HepG2 (cell line): ENCODE measurements around the gene COQ3. TPM values are rescaled to one million over a fixed set of nuclear protein-coding genes. Genes with fewer than 3 reads are reported as not detected.

ENCODE experiments used
- AGO2 ChIP-seq: fragments of 200-400 bp; formaldehyde crosslinking; optimal IDR thresholded peaks from 2 replicates; pipeline ENCODE3; 2017; ENCODE audit warnings: mild to moderate bottlenecking, low read depth, low read length, moderate library complexity
- BRCA1 ChIP-seq: sonication (generic); formaldehyde crosslinking; IDR thresholded peaks from 2 replicates; pipeline ENCODE4 v1.4.0; 2020; ENCODE audit warnings: missing genetic modification reagents
- NCOA2 ChIP-seq: sonication (generic); formaldehyde crosslinking; IDR thresholded peaks from 2 replicates; pipeline ENCODE4 v1.8.0; 2022; ENCODE audit warnings: inconsistent platforms
- NR2F1 ChIP-seq, 2 experiments: fragments of 450-650 bp in 1 of 2; formaldehyde crosslinking in 1 of 2; IDR thresholded peaks; 2 replicates each; pipeline versions ENCODE4 v1.5.0 to v1.6.1; 2016 to 2020; ENCODE audit warnings: mild to moderate bottlenecking in 1 of 2, missing compliant biosample characterization in 1 of 2, missing genetic modification reagents in 1 of 2, moderate library complexity in 1 of 2
- ZNF383 ChIP-seq: sonication (generic); formaldehyde crosslinking; IDR thresholded peaks from 2 replicates; pipeline ENCODE4 v1.4.0; 2020; ENCODE audit warnings: missing genetic modification reagents, mild to moderate bottlenecking, borderline replicate concordance
- ZNF501 ChIP-seq: sonication (generic); formaldehyde crosslinking; IDR thresholded peaks from 2 replicates; pipeline ENCODE4 v1.5.1; 2020; ENCODE audit warnings: mild to moderate bottlenecking, moderate library complexity, missing genetic modification reagents
- ZNF747 ChIP-seq: sonication (generic); formaldehyde crosslinking; IDR thresholded peaks from 2 replicates; pipeline ENCODE4 v1.8.1; 2023; ENCODE audit warnings: missing genetic modification reagents, mild to moderate bottlenecking, borderline replicate concordance
- polyA plus RNA-seq, 8 experiments: library from polyadenylated mRNA; depleted of rRNA in 3 of 8; stranded (reverse) in 7 of 8; unstranded in 1 of 8; fragments of >200 nt; fragmentation: Illumina TruSeq in 4 of 8; extraction: Trizol in 4 of 8; gene quantifications; 2 replicates each; pipeline versions ENCODE4 v1.2.1 to v1.2.3, GENCODE V29; 2011 to 2016; ENCODE audit warnings: low read depth in 4 of 8, missing spikeins in 1 of 8, mixed read lengths in 1 of 8; ENCODE audit not compliant: insufficient read depth in 1 of 8
- total RNA-seq, 5 experiments: library from RNA; depleted of rRNA; stranded (reverse); fragments of >200 nt; fragmentation: Illumina TruSeq; extraction: Trizol; gene quantifications; 2 replicates each; pipeline ENCODE4 v1.2.3, GENCODE V29; 2016; ENCODE audit warnings: low read depth in 1 of 5
- TF ChIP-seq, protein P1 (sequence below): sonication (generic); formaldehyde crosslinking; IDR thresholded peaks from 2 replicates; pipeline ENCODE4 v1.4.0; 2020; ENCODE audit warnings: missing genetic modification reagents
- TF ChIP-seq, protein P2 (sequence below), 2 experiments: IDR thresholded peaks; 2 replicates each; pipeline ENCODE4 v1.6.1; 2011 to 2012; ENCODE audit warnings: low read length in 2 of 2, borderline replicate concordance in 1 of 2, low read depth in 1 of 2, mild to moderate bottlenecking in 1 of 2, moderate library complexity in 1 of 2
- TF ChIP-seq, protein P3 (sequence below): sonication (generic); formaldehyde crosslinking; IDR thresholded peaks from 2 replicates; pipeline ENCODE4 v1.8.0; 2022; ENCODE audit warnings: mild to moderate bottlenecking, missing genetic modification reagents
- TF ChIP-seq, protein P4 (sequence below): fragments of 450-650 bp; IDR thresholded peaks from 2 replicates; pipeline ENCODE4 v1.6.1; 2017; ENCODE audit warnings: mild to moderate bottlenecking

Gene COQ3
- total and polyA plus RNA-seq, 2 of the 13 experiments (the other 11 are each of a cell fraction or from before 2014, with no cell fraction given) = 5.3 to 20.5 TPM

DNA sequence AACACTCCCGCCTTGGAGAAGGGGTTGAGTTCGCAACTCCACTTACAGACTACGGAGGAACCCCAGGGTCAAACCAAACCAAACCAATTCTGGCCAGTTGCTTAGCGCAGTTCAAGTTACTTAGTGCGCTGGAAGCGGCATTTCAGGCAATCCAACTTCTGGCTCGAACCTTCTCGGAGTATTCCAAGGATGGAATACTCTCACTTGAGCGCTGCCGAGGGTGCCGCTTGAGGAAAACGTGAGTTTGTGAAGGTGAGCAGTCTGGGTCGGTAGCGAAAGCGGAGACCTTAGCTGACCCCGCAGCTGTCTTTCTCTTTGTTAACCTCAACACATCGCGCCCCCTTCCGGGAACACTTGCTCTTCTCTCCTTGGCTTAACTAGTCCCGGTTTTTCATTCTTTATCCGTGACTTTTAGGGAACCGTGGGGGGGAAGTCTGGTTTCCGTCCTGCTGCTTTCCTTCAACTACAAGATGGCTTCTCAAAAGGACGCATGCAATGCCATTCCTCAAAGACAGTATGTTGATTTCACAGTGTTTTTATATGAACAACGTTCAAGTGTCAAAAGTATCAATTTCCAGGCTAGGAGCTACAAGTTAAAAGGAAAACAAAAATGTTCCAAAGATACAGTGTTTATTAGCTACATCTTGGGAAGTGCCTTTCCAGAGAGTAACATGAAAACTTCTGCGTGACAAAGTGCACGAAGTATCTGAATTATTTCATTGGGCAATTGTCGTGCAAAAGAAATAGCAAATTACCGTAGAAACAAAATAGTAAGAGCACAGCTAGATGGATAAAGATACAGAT, 31.9 kb upstream of the COQ3 start (continued):
- TF ChIP-seq, protein P1, sequence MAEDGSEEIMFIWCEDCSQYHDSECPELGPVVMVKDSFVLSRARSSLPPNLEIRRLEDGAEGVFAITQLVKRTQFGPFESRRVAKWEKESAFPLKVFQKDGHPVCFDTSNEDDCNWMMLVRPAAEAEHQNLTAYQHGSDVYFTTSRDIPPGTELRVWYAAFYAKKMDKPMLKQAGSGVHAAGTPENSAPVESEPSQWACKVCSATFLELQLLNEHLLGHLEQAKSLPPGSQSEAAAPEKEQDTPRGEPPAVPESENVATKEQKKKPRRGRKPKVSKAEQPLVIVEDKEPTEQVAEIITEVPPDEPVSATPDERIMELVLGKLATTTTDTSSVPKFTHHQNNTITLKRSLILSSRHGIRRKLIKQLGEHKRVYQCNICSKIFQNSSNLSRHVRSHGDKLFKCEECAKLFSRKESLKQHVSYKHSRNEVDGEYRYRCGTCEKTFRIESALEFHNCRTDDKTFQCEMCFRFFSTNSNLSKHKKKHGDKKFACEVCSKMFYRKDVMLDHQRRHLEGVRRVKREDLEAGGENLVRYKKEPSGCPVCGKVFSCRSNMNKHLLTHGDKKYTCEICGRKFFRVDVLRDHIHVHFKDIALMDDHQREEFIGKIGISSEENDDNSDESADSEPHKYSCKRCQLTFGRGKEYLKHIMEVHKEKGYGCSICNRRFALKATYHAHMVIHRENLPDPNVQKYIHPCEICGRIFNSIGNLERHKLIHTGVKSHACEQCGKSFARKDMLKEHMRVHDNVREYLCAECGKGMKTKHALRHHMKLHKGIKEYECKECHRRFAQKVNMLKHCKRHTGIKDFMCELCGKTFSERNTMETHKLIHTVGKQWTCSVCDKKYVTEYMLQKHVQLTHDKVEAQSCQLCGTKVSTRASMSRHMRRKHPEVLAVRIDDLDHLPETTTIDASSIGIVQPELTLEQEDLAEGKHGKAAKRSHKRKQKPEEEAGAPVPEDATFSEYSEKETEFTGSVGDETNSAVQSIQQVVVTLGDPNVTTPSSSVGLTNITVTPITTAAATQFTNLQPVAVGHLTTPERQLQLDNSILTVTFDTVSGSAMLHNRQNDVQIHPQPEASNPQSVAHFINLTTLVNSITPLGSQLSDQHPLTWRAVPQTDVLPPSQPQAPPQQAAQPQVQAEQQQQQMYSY (CRISPR knock-in tag) = no peak
- TF ChIP-seq BRCA1 (CRISPR knock-in tag) = no peak
- TF ChIP-seq, protein P2, sequence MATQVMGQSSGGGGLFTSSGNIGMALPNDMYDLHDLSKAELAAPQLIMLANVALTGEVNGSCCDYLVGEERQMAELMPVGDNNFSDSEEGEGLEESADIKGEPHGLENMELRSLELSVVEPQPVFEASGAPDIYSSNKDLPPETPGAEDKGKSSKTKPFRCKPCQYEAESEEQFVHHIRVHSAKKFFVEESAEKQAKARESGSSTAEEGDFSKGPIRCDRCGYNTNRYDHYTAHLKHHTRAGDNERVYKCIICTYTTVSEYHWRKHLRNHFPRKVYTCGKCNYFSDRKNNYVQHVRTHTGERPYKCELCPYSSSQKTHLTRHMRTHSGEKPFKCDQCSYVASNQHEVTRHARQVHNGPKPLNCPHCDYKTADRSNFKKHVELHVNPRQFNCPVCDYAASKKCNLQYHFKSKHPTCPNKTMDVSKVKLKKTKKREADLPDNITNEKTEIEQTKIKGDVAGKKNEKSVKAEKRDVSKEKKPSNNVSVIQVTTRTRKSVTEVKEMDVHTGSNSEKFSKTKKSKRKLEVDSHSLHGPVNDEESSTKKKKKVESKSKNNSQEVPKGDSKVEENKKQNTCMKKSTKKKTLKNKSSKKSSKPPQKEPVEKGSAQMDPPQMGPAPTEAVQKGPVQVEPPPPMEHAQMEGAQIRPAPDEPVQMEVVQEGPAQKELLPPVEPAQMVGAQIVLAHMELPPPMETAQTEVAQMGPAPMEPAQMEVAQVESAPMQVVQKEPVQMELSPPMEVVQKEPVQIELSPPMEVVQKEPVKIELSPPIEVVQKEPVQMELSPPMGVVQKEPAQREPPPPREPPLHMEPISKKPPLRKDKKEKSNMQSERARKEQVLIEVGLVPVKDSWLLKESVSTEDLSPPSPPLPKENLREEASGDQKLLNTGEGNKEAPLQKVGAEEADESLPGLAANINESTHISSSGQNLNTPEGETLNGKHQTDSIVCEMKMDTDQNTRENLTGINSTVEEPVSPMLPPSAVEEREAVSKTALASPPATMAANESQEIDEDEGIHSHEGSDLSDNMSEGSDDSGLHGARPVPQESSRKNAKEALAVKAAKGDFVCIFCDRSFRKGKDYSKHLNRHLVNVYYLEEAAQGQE (IDR thresholded peaks at IDR 0.05; ENCODE audit: borderline replicate concordance in 1 of 2, low read depth in 1 of 2, low read length in 2 of 2) = 0 out of 4 replicates have a peak, but pooled peaks of 1 of the 2 experiments have one; percentile 45
- TF ChIP-seq, protein P3, sequence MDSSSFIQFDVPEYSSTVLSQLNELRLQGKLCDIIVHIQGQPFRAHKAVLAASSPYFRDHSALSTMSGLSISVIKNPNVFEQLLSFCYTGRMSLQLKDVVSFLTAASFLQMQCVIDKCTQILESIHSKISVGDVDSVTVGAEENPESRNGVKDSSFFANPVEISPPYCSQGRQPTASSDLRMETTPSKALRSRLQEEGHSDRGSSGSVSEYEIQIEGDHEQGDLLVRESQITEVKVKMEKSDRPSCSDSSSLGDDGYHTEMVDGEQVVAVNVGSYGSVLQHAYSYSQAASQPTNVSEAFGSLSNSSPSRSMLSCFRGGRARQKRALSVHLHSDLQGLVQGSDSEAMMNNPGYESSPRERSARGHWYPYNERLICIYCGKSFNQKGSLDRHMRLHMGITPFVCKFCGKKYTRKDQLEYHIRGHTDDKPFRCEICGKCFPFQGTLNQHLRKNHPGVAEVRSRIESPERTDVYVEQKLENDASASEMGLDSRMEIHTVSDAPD (CRISPR knock-in tag) = no peak; the same call in 1 of the 2 replicates
- TF ChIP-seq AGO2 = no peak
- no peak for TF ChIP-seq ZNF383
- TF ChIP-seq, protein P4, sequence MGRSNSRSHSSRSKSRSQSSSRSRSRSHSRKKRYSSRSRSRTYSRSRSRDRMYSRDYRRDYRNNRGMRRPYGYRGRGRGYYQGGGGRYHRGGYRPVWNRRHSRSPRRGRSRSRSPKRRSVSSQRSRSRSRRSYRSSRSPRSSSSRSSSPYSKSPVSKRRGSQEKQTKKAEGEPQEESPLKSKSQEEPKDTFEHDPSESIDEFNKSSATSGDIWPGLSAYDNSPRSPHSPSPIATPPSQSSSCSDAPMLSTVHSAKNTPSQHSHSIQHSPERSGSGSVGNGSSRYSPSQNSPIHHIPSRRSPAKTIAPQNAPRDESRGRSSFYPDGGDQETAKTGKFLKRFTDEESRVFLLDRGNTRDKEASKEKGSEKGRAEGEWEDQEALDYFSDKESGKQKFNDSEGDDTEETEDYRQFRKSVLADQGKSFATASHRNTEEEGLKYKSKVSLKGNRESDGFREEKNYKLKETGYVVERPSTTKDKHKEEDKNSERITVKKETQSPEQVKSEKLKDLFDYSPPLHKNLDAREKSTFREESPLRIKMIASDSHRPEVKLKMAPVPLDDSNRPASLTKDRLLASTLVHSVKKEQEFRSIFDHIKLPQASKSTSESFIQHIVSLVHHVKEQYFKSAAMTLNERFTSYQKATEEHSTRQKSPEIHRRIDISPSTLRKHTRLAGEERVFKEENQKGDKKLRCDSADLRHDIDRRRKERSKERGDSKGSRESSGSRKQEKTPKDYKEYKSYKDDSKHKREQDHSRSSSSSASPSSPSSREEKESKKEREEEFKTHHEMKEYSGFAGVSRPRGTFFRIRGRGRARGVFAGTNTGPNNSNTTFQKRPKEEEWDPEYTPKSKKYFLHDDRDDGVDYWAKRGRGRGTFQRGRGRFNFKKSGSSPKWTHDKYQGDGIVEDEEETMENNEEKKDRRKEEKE = no peak
- TF ChIP-seq ZNF501 = peak; percentile 81; the same call in 1 of the 2 replicates
- no peak for TF ChIP-seq NCOA2 (CRISPR knock-in tag)
- peak; percentile 65 to 79 for TF ChIP-seq NR2F1 (CRISPR knock-in tag; IDR thresholded peaks at IDR 0.05)
- 0 out of 2 replicates have a peak, but pooled peaks have one; percentile 30 for TF ChIP-seq ZNF747 (CRISPR knock-in tag)
